Vagina (tissue), 2 donors: ENCODE data around the gene GCNT1.

Experiments used
- CTCF ChIP-seq, 3 experiments: fragments of 450-650 bp in 2 of 3; fragments of 200-600 bp in 1 of 3; sonication (generic) in 1 of 3; IDR thresholded peaks; one replicate each; pipeline ENCODE4 v1.5.1; 2017 to 2019; ENCODE audit warnings: antibody characterized with exemption in 3 of 3, mild to moderate bottlenecking in 2 of 3, moderate library complexity in 2 of 3
- POLR2AphosphoS5 ChIP-seq, 2 donors: sonication (generic); formaldehyde crosslinking; IDR thresholded peaks; one replicate each; pipeline ENCODE4 v1.9.0; 2017; ENCODE audit warnings: antibody characterized with exemption in 2 of 2, mild to moderate bottlenecking in 2 of 2, low read depth in 1 of 2; ENCODE audit not compliant: insufficient read depth in 1 of 2

GRCh38 chr9:76413658-76414057 lies 45.3 kb upstream of the GCNT1 start:
- TF ChIP-seq CTCF (IDR thresholded peaks at IDR 0.05) (no peak), POLR2AphosphoS5 (IDR thresholded peaks at IDR 0.05; ENCODE audit: insufficient read depth in 1 of 2, low read depth in 1 of 2) (no peak)
